HG03060 (cell line): ENCODE measurements around the gene KIF26B.
"Not testable (repeated sequence)": the region's sequence is repeated elsewhere in the genome, so short reads cannot be mapped to it uniquely, and the experiment has no call there.

Experiments used
- ATAC-seq: cut with Tn5 transposase; IDR thresholded peaks from one replicate; pipeline ENCODE4 v1.9.1; 2021; ENCODE audit warnings: low read depth, moderate number of reproducible peaks; ENCODE audit not compliant: unreplicated experiment

The KIF26B gene

GRCh38 chr1:245341743-245342142, 187.0 kb downstream of the KIF26B start:
- no peak for ATAC-seq

- ATAC-seq = no peak
These were observed 190.6 kb downstream of the KIF26B start for GRCh38 chr1:245345191-245345884.

- ATAC-seq = no peak
These were observed 193.8 kb downstream of the KIF26B start for GRCh38 chr1:245348626-245349025.

GRCh38 chr1:245353411-245353810, 198.6 kb downstream of the KIF26B start:
- no peak for ATAC-seq

- no peak for ATAC-seq
These were observed 199.4 kb downstream of the KIF26B start for GRCh38 chr1:245353915-245354775.

- not testable (repeated sequence) for ATAC-seq
These were observed 201.3 kb downstream of the KIF26B start for GRCh38 chr1:245355851-245356630.

GRCh38 chr1:245356891-245357585, 202.3 kb downstream of the KIF26B start:
- no peak for ATAC-seq

- ATAC-seq = not testable (repeated sequence)
These were observed 204.4 kb downstream of the KIF26B start for GRCh38 chr1:245359101-245359680.

- no peak for ATAC-seq
These were observed 206.3 kb downstream of the KIF26B start for GRCh38 chr1:245361065-245361464.

- ATAC-seq = no peak
These were observed 207.2 kb downstream of the KIF26B start for GRCh38 chr1:245361951-245362350.

- ATAC-seq = no peak
These were observed 208.8 kb downstream of the KIF26B start for GRCh38 chr1:245363461-245364200.

- no peak for ATAC-seq
These were observed 210.6 kb downstream of the KIF26B start for GRCh38 chr1:245365095-245366020.

- ATAC-seq = no peak
These were observed 212.1 kb downstream of the KIF26B start for GRCh38 chr1:245366886-245367285.

- no peak for ATAC-seq
These were observed 215.5 kb downstream of the KIF26B start for GRCh38 chr1:245370175-245370825.

GRCh38 chr1:245370905-245371581, 216.3 kb downstream of the KIF26B start:
- no peak for ATAC-seq

GRCh38 chr1:245373131-245373530, 218.3 kb downstream of the KIF26B start:
- no peak for ATAC-seq

- ATAC-seq = no peak
These were observed 221.1 kb downstream of the KIF26B start for GRCh38 chr1:245375789-245376460.
